GM12891 (cell line): Measurements from ENCODE around the gene PSMF1.
A peak's percentile ranks its signal among the peaks of the same experiment; 100 is the strongest.
"Not testable (repeated sequence)": the region's sequence is repeated elsewhere in the genome, so short reads cannot be mapped to it uniquely, and the experiment has no call there.

Experiments
- DNase-seq: peaks from one replicate; pipeline ENCODE4 v3.0.0; 2011; ENCODE audit warnings: low spot score; ENCODE audit not compliant: insufficient read length
- FAIRE-seq: peaks from 2 replicates; lab custom pipeline; 2011; peaks lifted over from hg19 to GRCh38; lab: Jason Lieb, UNC
- POLR2A ChIP-seq: IDR thresholded peaks from 2 replicates; pipeline ENCODE4 v1.6.1; 2011; ENCODE audit warnings: low read depth, low read length, control low read depth
- POLR2AphosphoS5 ChIP-seq: IDR thresholded peaks from 2 replicates; pipeline ENCODE4 v1.6.1; 2011; ENCODE audit warnings: low read depth, low read length, control low read depth
- POU2F2 ChIP-seq: IDR thresholded peaks from 2 replicates; pipeline ENCODE4 v1.6.1; 2011; ENCODE audit warnings: low read depth, mild to moderate bottlenecking, control low read depth, low read length, moderate library complexity

PSMF1 gene

GRCh38 chr20:1215386-1216170 is 97.2 kb downstream of the PSMF1 start:
- FAIRE-seq (peak; percentile 23), DNase-seq (no peak)
- TF ChIP-seq POU2F2 (no peak), POLR2A (no peak), POLR2AphosphoS5 (no peak)

DNA sequence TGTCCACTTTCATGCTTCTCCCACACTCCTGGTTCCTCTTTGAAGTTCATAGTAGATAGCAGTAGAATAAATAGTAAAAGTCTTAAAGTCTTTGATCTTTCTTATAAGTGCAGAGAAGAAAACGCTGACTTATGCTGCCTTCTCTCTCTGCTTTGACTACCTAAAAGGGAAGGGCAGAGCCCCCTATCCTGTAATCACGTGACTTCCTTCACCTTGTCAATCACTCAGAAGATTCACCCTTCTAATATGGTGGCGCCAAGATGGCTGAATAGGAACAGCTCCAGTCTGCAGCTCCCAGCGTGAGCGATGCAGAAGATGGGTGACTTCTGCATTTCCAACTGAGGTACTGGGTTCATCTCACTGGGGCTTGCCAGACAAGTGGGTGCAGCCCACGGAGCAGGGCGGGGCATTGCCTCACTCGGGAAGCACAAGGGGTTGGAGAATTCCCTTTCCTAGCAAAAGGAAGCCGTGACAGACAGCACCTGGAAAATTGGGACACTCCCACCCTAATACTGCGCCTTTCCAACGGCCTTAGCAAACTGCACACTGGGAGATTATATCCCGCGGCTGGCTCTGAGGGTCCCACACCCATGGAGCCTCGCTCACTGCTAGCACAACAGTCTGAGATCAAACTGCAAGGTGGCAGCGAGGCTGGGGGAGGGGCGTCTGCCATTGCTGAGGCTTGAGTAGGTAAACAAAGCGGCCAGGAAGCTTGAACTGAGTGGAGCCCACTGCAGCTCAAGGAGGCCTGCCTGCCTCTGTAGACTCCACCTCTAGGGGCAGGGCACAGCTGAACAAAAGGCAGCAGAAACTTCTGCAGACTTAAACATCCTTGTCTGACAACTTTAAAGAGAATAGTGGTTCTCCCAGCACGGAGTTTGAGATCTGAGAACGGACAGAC is 98.4 kb downstream of the PSMF1 start:
- DNase-seq, FAIRE-seq: not testable (repeated sequence)
